ENCODE data around the gene ZMYND19. TPM values are rescaled to one million over a fixed set of nuclear protein-coding genes. Genes with fewer than 3 reads are reported as not detected.
"Not testable (repeated sequence)": the region's sequence is repeated elsewhere in the genome, so short reads cannot be mapped to it uniquely, and the experiment has no call there.

Gene ZMYND19
- total RNA-seq, 2 donors from 2014 or later = 31.5 to 96.1 TPM

DNA sequence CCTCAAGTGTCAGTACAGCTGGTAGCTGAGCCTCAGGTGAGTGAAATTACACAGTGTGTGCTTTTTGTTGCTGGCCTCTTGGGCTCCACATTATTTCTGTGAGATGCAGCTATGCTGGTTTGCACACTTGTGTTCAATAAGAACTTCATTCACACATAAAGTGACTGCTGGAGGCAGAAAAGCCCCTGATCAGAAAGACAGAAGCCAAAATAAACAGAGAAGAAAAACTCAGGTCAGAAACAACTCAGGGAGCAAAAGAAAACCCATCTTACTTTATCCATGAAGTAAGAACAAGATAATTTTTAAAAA is 55.2 kb downstream of the ZMYND19 start:
- peaks cover 16 to 22% of the 10 kb centered on the region in 2 donors for H3K4me1 Mint-ChIP-seq (ENCODE audit: low read depth in 2 of 2)
- H3K9me3 Mint-ChIP-seq = peaks cover 3% of the 10 kb centered on the region
- ATAC-seq (no peak), DNase-seq (ENCODE audit: low spot score) (no peak)
- H3K36me3 Mint-ChIP-seq = no peaks in the 10 kb centered on the region
- no peak overlapping the region for H3K4me3 Mint-ChIP-seq
- H3K27me3 Mint-ChIP-seq = no peaks in the 10 kb centered on the region
- H3K27ac Mint-ChIP-seq = peak overlapping the region; percentile 57 to 73

DNA sequence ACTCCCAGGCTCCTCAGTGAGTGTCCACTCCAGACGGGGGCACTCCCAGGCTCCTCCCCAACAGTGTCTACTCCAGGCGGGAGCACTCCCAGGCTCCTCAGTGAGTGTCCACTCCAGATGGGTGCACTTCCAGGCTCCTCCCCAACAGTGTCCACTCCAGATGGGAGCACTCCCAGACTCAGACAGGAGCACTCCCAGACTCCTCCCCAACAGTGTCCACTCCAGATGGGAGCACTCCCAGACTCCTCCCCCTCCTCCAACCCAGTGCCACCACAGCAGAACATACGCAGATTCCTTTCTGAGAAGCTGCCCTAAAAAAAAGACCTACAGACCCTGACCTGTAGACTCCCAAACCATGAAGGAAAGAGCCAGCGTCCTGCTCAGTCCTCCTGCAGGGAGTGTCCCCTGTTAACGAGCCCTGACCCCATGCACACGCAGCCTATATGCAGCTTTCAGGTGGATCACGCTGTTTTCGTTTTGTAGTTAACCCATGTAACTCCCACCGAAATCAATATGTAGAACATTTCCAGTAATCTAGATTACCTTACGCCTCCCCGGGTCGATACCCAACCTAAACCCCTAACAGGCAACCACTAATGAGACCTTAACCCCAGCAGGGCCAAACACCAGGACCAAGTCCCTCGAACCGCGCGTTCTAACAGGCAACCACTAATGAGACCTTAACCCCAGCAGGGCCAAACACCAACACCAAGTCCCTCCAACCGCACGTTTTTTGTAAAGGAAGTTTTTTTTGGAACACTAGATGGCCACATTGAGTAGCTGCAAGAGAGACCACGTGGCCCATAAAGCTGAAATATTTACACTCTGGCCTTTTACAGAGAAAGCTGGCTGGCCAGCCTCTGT is 55.8 kb downstream of the ZMYND19 start:
- peaks cover 16 to 22% of the 10 kb centered on the region in 2 donors for H3K4me1 Mint-ChIP-seq (ENCODE audit: low read depth in 2 of 2)
- peak overlapping the region; percentile 57 to 73 for H3K27ac Mint-ChIP-seq
- H3K9me3 Mint-ChIP-seq = peaks cover 3% of the 10 kb centered on the region
- H3K36me3 Mint-ChIP-seq = no peaks in the 10 kb centered on the region
- peak in 1 of 2 donors; percentile 24 for ATAC-seq
- DNase-seq (ENCODE audit: low spot score) = no peak
- H3K4me3 Mint-ChIP-seq = no peak overlapping the region
- no peaks in the 10 kb centered on the region for H3K27me3 Mint-ChIP-seq

DNA sequence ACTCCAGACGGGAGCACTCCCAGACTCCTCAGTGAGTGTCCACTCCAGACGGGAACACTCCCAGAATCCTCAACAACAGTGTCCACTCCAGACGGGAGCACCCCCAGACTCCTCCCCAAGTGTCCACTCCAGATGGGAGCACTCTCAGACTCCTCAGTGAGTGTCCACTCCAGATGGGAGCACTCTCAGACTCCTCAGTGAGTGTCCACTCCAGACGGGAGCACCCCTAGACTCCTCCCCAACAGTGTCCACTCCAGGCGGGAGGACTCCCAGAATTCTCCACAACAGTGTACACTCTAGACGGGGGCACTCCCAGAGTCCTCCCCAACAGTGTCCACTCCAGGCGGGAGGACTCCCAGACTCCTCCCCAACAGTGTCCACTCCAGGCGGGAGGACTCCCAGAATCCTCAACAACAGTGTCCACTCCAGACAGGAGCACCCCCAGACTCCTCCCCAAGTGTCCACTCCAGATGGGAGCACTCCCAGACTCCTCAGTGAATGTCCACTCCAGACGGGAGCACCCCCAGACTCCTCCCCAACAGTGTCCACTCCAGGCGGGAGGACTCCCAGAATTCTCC is 57.3 kb downstream of the ZMYND19 start:
- H3K36me3 Mint-ChIP-seq; H3K27ac Mint-ChIP-seq; H3K9me3 Mint-ChIP-seq; DNase-seq (ENCODE audit: low spot score); H3K4me3 Mint-ChIP-seq; ATAC-seq; H3K27me3 Mint-ChIP-seq: not testable (repeated sequence)
- H3K4me1 Mint-ChIP-seq (ENCODE audit: low read depth in 2 of 2) = peaks cover 16 to 22% of the 10 kb centered on the region in 2 donors

Other genes starting within 250 kb of the ZMYND19 start
- gene EXD3, start 167.3 kb downstream of the ZMYND19 start, total RNA-seq = 1 to 10 TPM; 7.6 to 7.9 TPM
- gene NOXA1, start 167.1 kb downstream of the ZMYND19 start, total RNA-seq = under 1 TPM; 0.33 to 0.62 TPM
- gene ENTPD8, start 149.2 kb downstream of the ZMYND19 start, total RNA-seq = not detected
- 10 to 100 TPM; 17.1 to 36.4 TPM for gene NSMF, start 131.2 kb downstream of the ZMYND19 start, total RNA-seq
- gene PNPLA7, start 40.1 kb downstream of the ZMYND19 start, total RNA-seq = 1 to 10 TPM; 1.2 to 7.1 TPM
- gene MRPL41, start 38.6 kb downstream of the ZMYND19 start, total RNA-seq = 10 to 100 TPM; 35.9 to 48.6 TPM
- gene DPH7, start 11.6 kb downstream of the ZMYND19 start, total RNA-seq = 10 to 100 TPM; 32.5 to 78.0 TPM
- gene ARRDC1, start 15.2 kb upstream of the ZMYND19 start, total RNA-seq = 10 to 100 TPM; 56.6 to 64.7 TPM
- gene EHMT1, start 28.5 kb upstream of the ZMYND19 start, total RNA-seq = 100 to 1,000 TPM in 1 of 2 donors, 10 to 100 TPM in 1; 93.1 to 184 TPM